Panc1 (cell line): ENCODE measurements around the gene SSR1. TPM values are rescaled to one million over a fixed set of nuclear protein-coding genes. Genes with fewer than 3 reads are reported as not detected.
A peak's percentile ranks its signal among the peaks of the same experiment; 100 is the strongest.

Experiments
- ATAC-seq: fragments of 200-7000 bp; cut with Tn5 transposase; 2 replicates; pipeline ENCODE4 v1.9.1; 2020; ENCODE audit warnings: mild to moderate bottlenecking, moderate library complexity
- BruUV-seq: library from RNA; stranded (reverse); fragments of 400-500 nt; replicated peaks from 2 replicates; lab custom pipeline; 2021; lab: Mats Ljungman, UMichigan
- CTCF ChIA-PET: fragments of 300-600 bp; sonication (Branson Sonifier 250); formaldehyde crosslinking; loops from one replicate; lab custom pipeline; 2022; ENCODE audit warnings: antibody characterized with exemption; lab: Charles Lee
- POLR2A ChIA-PET: fragments of 300-600 bp; sonication (Branson Sonifier 250); formaldehyde crosslinking; loops from one replicate; lab custom pipeline; 2022; ENCODE audit warnings: antibody characterized with exemption; lab: Charles Lee
- DNase-seq: peaks from one replicate; pipeline ENCODE4 v3.0.0-alpha.2; 2010; ENCODE audit warnings: low read depth, low spot score
- H3K27ac ChIP-seq: 2 replicates; pipeline ENCODE4 v1.5.1; 2011; ENCODE audit warnings: mild to moderate bottlenecking, low read length, inconsistent platforms
- H3K27me3 ChIP-seq: fragments of 200-500 bp; sonication (Bioruptor generic); 2 replicates; pipeline ENCODE4 v1.6.0; 2014; ENCODE audit warnings: low read length, inconsistent platforms; ENCODE audit not compliant: control insufficient read depth, insufficient read depth
- H3K36me3 ChIP-seq: fragments of 200-500 bp; sonication (Bioruptor generic); 2 replicates; pipeline ENCODE4 v1.5.1; 2014; ENCODE audit warnings: inconsistent platforms, mild to moderate bottlenecking, low read length, moderate library complexity; ENCODE audit not compliant: control insufficient read depth, insufficient read depth
- H3K4me1 ChIP-seq: 2 replicates; pipeline ENCODE4 v1.5.1; 2011; ENCODE audit warnings: inconsistent platforms, mild to moderate bottlenecking, low read length, moderate library complexity; ENCODE audit not compliant: control insufficient read depth, insufficient read depth
- H3K4me3 ChIP-seq, 2 experiments: 2 replicates each; pipeline ENCODE4 v1.5.1; 2011 to 2012; ENCODE audit warnings: low read depth in 2 of 2, low read length in 2 of 2, mild to moderate bottlenecking in 2 of 2, inconsistent platforms in 1 of 2, moderate library complexity in 1 of 2
- H3K9me3 ChIP-seq: fragments of 200-500 bp; sonication (Bioruptor generic); 2 replicates; pipeline ENCODE4 v1.5.1; 2014; ENCODE audit warnings: low read depth, mild to moderate bottlenecking, inconsistent platforms, low read length, moderate library complexity; ENCODE audit not compliant: control insufficient read depth, insufficient read depth
- POLR2AphosphoS5 ChIP-seq: IDR thresholded peaks from 2 replicates; pipeline ENCODE4 v1.6.1; 2012; ENCODE audit warnings: mild to moderate bottlenecking, low read depth, low read length, moderate library complexity
- SIN3A ChIP-seq: IDR thresholded peaks from 2 replicates; pipeline ENCODE4 v1.6.1; 2012; ENCODE audit warnings: low read depth, mild to moderate bottlenecking, low read length, moderate library complexity, borderline replicate concordance; ENCODE audit not compliant: insufficient read depth
- TCF7L2 ChIP-seq: IDR thresholded peaks from 2 replicates; pipeline ENCODE4 v1.6.1; 2011; ENCODE audit warnings: mild to moderate bottlenecking, low read depth, low read length, inconsistent platforms
- in situ Hi-C: cut with HindIII; loops from 2 replicates; pipeline ENCODE4 v1.10.0; 2016; ENCODE audit warnings: low sequenced_read_pairs, low pct_unique_long_range_greater_than_20kb
- intact Hi-C: fragments of 100-400 bp; cut with micrococcal nuclease; formaldehyde crosslinking; loops from one replicate; pipeline ENCODE4 v1.10.0; 2022; ENCODE audit not compliant: unreplicated experiment
- total RNA-seq: library from RNA; stranded (reverse); gene quantifications from one replicate; pipeline ENCODE4 v1.2.1, GENCODE V29; 2021; ENCODE audit not compliant: unreplicated experiment
- TF ChIP-seq, protein P1 (sequence below): fragments of 450-650 bp; IDR thresholded peaks from 2 replicates; pipeline ENCODE4 v1.5.1; 2017; ENCODE audit warnings: mild to moderate bottlenecking
- TF ChIP-seq, protein P2 (sequence below), 2 experiments: IDR thresholded peaks; 2 replicates each; pipeline ENCODE4 v1.6.1; 2011 to 2012; ENCODE audit warnings: low read depth in 2 of 2, control low read depth in 1 of 2, low read length in 1 of 2, mild to moderate bottlenecking in 1 of 2, moderate library complexity in 1 of 2; ENCODE audit not compliant: insufficient read depth in 1 of 2

Gene SSR1
- total RNA-seq, 1 experiment from 2014 or later = 119 TPM

DNA sequence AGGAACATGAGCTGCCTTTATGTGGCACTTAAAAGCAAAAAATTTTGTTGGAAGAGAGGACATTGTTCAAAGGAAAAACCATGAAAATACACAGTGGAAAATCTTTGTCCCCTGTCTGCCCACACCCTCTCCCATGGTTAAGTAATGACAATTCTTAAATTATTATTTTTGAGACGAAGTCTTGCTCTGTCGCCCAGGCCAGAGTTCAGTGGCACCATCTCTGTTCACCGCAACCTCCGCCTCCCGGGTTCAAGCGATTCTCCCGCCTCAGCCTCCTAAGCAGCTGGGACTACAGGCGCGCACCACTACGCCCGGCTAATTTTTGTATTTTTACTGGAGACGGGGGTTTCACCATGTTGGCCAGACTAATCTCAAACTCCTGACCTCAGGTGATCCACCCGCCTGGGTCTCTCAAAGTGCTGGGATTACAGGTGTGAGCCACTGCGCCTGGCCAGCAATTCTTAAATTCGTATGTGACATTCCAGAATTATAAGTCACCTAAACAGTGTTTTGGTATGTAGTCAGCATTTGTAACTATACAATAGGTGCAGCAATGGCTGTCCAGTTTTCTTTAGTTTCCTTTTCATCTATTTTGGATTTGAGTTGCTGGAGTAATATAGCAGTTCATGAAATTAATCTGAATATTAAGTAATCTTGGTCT lies 636 bp upstream of the SSR1 start:
- intact Hi-C loops = no loop called here
- TSS peak; percentile 99 for BruUV-seq
- in situ Hi-C loops = no loop called here
- no peak for ATAC-seq
- peak; percentile 3; the same call in 1 of the 2 replicates for TF ChIP-seq TCF7L2
- TF ChIP-seq SIN3A = no peak
- Histone ChIP-seq H3K27me3 (no peaks in the 10 kb centered on the region), H3K9me3 (no peaks in the 10 kb centered on the region), H3K36me3 (peaks cover 9% of the 10 kb centered on the region), H3K4me3 (peak overlapping the region; percentile 86 to 95), H3K27ac (peak overlapping the region; percentile 83), H3K4me1 (peaks cover 3% of the 10 kb centered on the region; the same call in 1 of the 2 replicates)
- CTCF ChIA-PET = no interaction called here
- DNase-seq = no peak
- POLR2A ChIA-PET = no interaction called here

DNA sequence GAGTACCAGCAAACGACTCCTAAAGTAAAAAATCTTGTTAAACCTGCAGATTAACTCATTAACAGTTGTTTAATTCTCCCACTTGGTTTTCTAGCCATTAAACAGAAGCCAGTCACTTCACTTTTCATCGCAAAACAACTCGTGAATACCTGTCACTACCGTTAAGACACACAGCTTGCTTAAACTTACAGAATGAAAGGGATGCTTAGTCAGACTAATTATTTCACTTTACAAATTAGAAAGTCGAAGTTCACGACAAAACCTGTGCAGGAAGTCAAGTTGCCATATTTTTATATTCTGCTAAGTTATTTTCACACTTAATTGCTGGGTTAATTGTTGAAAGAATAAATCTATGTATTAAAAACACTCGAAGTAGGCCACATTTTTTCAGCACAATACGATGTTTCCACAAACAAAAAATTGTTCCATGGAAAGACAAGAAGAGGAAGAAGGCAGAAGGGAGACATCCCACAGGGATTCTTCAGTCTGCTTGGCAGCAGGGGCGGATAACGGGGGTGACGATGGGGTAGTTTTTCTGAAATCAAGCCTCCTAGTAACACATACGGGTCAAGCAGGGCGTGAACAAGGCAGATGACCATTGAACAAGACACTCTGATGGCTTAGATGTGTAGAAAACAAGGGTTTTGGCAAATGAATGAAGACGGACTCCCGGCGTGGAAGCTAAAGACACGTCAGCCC lies 933 bp downstream of the SSR1 start:
- POLR2A ChIA-PET = interaction anchor here (0.6 kb wide), 1 partner anchor 247 kb away, joined by 8 read pairs; no protein-coding TSS in a partner anchor
- CTCF ChIA-PET = interaction anchor here (0.6 kb wide), 1 partner anchor 88 kb away, joined by 5 read pairs; no protein-coding TSS in a partner anchor
- intact Hi-C loops (no loop called here), in situ Hi-C loops (no loop called here)
- H3K36me3 ChIP-seq = peaks cover 19% of the 10 kb centered on the region
- peak overlapping the region; percentile 86 to 95 for H3K4me3 ChIP-seq
- H3K27ac ChIP-seq = peak overlapping the region; percentile 89
- DNase-seq (no peak), ATAC-seq (no peak)
- H3K9me3 ChIP-seq = no peaks in the 10 kb centered on the region
- H3K27me3 ChIP-seq = no peaks in the 10 kb centered on the region
- peaks cover 3% of the 10 kb centered on the region; the same call in 1 of the 2 replicates for H3K4me1 ChIP-seq
- TF ChIP-seq, protein P1, sequence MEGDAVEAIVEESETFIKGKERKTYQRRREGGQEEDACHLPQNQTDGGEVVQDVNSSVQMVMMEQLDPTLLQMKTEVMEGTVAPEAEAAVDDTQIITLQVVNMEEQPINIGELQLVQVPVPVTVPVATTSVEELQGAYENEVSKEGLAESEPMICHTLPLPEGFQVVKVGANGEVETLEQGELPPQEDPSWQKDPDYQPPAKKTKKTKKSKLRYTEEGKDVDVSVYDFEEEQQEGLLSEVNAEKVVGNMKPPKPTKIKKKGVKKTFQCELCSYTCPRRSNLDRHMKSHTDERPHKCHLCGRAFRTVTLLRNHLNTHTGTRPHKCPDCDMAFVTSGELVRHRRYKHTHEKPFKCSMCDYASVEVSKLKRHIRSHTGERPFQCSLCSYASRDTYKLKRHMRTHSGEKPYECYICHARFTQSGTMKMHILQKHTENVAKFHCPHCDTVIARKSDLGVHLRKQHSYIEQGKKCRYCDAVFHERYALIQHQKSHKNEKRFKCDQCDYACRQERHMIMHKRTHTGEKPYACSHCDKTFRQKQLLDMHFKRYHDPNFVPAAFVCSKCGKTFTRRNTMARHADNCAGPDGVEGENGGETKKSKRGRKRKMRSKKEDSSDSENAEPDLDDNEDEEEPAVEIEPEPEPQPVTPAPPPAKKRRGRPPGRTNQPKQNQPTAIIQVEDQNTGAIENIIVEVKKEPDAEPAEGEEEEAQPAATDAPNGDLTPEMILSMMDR = no peak
- TF ChIP-seq TCF7L2 (no peak), SIN3A (no peak), POLR2AphosphoS5 (no peak)
- TF ChIP-seq, protein P2, sequence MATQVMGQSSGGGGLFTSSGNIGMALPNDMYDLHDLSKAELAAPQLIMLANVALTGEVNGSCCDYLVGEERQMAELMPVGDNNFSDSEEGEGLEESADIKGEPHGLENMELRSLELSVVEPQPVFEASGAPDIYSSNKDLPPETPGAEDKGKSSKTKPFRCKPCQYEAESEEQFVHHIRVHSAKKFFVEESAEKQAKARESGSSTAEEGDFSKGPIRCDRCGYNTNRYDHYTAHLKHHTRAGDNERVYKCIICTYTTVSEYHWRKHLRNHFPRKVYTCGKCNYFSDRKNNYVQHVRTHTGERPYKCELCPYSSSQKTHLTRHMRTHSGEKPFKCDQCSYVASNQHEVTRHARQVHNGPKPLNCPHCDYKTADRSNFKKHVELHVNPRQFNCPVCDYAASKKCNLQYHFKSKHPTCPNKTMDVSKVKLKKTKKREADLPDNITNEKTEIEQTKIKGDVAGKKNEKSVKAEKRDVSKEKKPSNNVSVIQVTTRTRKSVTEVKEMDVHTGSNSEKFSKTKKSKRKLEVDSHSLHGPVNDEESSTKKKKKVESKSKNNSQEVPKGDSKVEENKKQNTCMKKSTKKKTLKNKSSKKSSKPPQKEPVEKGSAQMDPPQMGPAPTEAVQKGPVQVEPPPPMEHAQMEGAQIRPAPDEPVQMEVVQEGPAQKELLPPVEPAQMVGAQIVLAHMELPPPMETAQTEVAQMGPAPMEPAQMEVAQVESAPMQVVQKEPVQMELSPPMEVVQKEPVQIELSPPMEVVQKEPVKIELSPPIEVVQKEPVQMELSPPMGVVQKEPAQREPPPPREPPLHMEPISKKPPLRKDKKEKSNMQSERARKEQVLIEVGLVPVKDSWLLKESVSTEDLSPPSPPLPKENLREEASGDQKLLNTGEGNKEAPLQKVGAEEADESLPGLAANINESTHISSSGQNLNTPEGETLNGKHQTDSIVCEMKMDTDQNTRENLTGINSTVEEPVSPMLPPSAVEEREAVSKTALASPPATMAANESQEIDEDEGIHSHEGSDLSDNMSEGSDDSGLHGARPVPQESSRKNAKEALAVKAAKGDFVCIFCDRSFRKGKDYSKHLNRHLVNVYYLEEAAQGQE (IDR thresholded peaks at IDR 0.05; ENCODE audit: insufficient read depth in 1 of 2, low read depth in 2 of 2, low read length in 1 of 2) = no peak
- no TSS peak for BruUV-seq
